ENCODE results near the gene OR2V1.

DNA sequence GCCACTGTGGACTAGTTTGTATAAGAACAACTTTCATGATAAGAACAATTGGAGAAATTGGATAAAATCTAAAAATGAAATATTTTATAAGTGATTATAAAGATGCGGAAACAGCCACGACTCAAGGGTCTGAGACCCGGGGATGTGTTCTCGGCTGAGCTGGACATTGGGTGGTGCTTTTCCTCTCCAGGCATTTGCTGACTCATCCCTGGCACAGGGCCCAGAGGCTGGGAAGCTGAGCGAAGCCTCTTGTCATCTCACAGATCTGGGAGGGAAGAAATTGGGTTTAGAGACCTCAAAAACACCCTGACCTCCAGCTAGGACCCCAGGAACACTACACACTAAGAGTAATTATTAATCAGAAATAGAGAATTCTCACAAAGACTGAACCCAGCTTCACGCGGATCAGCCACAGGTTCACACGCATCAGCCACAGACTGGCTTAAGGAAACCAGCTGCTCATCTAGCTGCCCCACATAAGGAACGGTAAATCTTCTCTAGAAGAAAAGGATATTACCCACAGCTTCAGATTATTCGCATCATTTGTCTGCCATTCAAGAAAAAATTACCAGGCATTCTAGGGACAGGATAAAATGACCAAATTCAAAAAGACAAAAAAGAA lies 2.8 kb upstream of the OR2V1 start:
- TF ChIP-seq CTCF (IDR thresholded peaks at IDR 0.05) (no peak), POLR2A (IDR thresholded peaks at IDR 0.05) (no peak)
